DND-41 (cell line): Measurements from ENCODE around the gene ZNF530.

ENCODE experiments used
- CTCF ChIP-seq: IDR thresholded peaks from 2 replicates; pipeline ENCODE4 v1.5.1; 2012; ENCODE audit warnings: borderline replicate concordance, low read length, moderate library complexity, mild to moderate bottlenecking; ENCODE audit not compliant: poor library complexity, severe bottlenecking; ENCODE audit errors: extremely low read depth
- EZH2 ChIP-seq: IDR thresholded peaks from 3 replicates; pipeline ENCODE4 v1.6.1; 2012; ENCODE audit warnings: borderline replicate concordance, low read depth, mild to moderate bottlenecking, moderate library complexity, low read length, inconsistent platforms; ENCODE audit not compliant: severe bottlenecking

- TF ChIP-seq CTCF: no peak
- TF ChIP-seq EZH2: no peak
These were observed 316 bp upstream of the ZNF530 start for GRCh38 chr19:57599377-57599760.
